OCI-LY1 (cell line): ENCODE data around the gene PRSS1.

Experiments
- EZH2 ChIP-seq: fragments of 200-600 bp; sonication (generic), shearing (Covaris generic); IDR thresholded peaks from 2 replicates; pipeline ENCODE4 v1.8.0; 2017; ENCODE audit warnings: borderline replicate concordance, mixed run types, mild to moderate bottlenecking, antibody characterized with exemption, low read length, moderate library complexity, mixed read lengths
- TF ChIP-seq, protein P1 (sequence below): fragments of 200-600 bp; sonication (generic), shearing (Covaris generic); IDR thresholded peaks from 2 replicates; pipeline ENCODE4 v1.5.1; 2017; ENCODE audit warnings: mild to moderate bottlenecking, antibody characterized with exemption, low read length, moderate library complexity, mixed read lengths

DNA sequence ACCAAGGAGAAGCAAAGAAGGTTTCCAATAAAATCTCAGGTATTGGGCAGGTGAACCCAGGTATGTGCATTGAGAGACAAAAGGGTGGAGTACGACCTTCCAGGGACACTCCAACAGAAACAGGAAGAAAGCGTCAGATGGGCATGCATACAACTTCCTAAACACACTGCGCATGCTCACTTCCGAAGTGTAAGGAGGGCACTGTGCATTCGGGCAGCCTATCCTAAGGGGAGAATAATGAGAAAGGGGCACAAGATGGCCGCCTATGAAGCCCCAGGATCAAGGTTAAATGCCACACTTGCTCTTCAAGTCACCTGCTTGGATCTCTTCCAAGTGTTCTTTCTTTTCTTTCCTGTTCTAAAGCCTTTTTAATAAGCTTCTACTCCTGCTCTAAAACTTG is 39.4 kb upstream of the PRSS1 start:
- TF ChIP-seq, protein P1, sequence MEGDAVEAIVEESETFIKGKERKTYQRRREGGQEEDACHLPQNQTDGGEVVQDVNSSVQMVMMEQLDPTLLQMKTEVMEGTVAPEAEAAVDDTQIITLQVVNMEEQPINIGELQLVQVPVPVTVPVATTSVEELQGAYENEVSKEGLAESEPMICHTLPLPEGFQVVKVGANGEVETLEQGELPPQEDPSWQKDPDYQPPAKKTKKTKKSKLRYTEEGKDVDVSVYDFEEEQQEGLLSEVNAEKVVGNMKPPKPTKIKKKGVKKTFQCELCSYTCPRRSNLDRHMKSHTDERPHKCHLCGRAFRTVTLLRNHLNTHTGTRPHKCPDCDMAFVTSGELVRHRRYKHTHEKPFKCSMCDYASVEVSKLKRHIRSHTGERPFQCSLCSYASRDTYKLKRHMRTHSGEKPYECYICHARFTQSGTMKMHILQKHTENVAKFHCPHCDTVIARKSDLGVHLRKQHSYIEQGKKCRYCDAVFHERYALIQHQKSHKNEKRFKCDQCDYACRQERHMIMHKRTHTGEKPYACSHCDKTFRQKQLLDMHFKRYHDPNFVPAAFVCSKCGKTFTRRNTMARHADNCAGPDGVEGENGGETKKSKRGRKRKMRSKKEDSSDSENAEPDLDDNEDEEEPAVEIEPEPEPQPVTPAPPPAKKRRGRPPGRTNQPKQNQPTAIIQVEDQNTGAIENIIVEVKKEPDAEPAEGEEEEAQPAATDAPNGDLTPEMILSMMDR, result no peak
- no peak for TF ChIP-seq EZH2
